Activated naive CD8-positive, alpha-beta T cell treated with anti-CD3 and anti-CD28 coated beads, Interleukin-2, amount 50 U/mL, for 16 hours (primary cell): ENCODE measurements around the gene TMED10.

Source experiments
- DNase-seq: peaks from one replicate; pipeline ENCODE4 v3.0.0-alpha.2; 2020; ENCODE audit warnings: low read depth, low spot score

Gene TMED10

GRCh38 chr14:75088566-75089373 is 87.6 kb downstream of the TMED10 start:
- DNase-seq, result no peak

GRCh38 chr14:75088153-75088552 is 88.3 kb downstream of the TMED10 start:
- DNase-seq, result no peak

GRCh38 chr14:75084513-75084912 is 91.9 kb downstream of the TMED10 start:
- no peak for DNase-seq

GRCh38 chr14:75083271-75083670 is 93.1 kb downstream of the TMED10 start:
- no peak for DNase-seq

- no peak for DNase-seq
Observed at GRCh38 chr14:75081660-75082229, 94.7 kb downstream of the TMED10 start.
